H9 (cell line): ENCODE data around the gene RBM27. TPM values are rescaled to one million over a fixed set of nuclear protein-coding genes. Genes with fewer than 3 reads are reported as not detected.
A peak's percentile ranks its signal among the peaks of the same experiment; 100 is the strongest.

Experiments used
- DNase-seq: peaks from one replicate; pipeline ENCODE4 v3.0.0-alpha.2; 2017
- H2AFZ ChIP-seq: one replicate; pipeline ENCODE4 v1.6.1; 2013; ENCODE audit warnings: mild to moderate bottlenecking, low read length, control low read depth, moderate library complexity
- H2AK5ac ChIP-seq: 2 replicates; pipeline ENCODE4 v1.6.1; 2013; ENCODE audit warnings: low read length, control low read depth, mixed read lengths; ENCODE audit not compliant: insufficient read length
- H2BK120ac ChIP-seq: one replicate; pipeline ENCODE4 v1.6.1; 2013; ENCODE audit warnings: low read depth, mild to moderate bottlenecking, low read length, control low read depth, inconsistent platforms; ENCODE audit not compliant: poor library complexity, severe bottlenecking
- H2BK12ac ChIP-seq: 2 replicates; pipeline ENCODE4 v1.6.1; 2013; ENCODE audit warnings: low read length, control low read depth, mixed read lengths, low read depth; ENCODE audit not compliant: insufficient read length
- H2BK15ac ChIP-seq: 2 replicates; pipeline ENCODE4 v1.6.1; 2013; ENCODE audit warnings: low read depth, low read length, control low read depth
- H2BK20ac ChIP-seq: one replicate; pipeline ENCODE4 v1.6.1; 2013; ENCODE audit warnings: low read depth, mild to moderate bottlenecking, low read length, control low read depth, inconsistent platforms; ENCODE audit not compliant: poor library complexity, severe bottlenecking
- H2BK5ac ChIP-seq: 2 replicates; pipeline ENCODE4 v1.6.1; 2013; ENCODE audit warnings: low read length, control low read depth, mixed read lengths; ENCODE audit not compliant: insufficient read length
- H3K14ac ChIP-seq: 2 replicates; pipeline ENCODE4 v1.6.1; 2013; ENCODE audit warnings: low read length, control low read depth; ENCODE audit not compliant: insufficient read depth
- H3K18ac ChIP-seq: 2 replicates; pipeline ENCODE4 v1.6.1; 2013; ENCODE audit warnings: low read depth, mild to moderate bottlenecking, mixed read lengths, low read length, control low read depth; ENCODE audit not compliant: insufficient read length
- H3K23ac ChIP-seq: 2 replicates; pipeline ENCODE4 v1.6.1; 2013; ENCODE audit warnings: low read length, control low read depth, mixed read lengths, low read depth; ENCODE audit not compliant: insufficient read length
- H3K23me2 ChIP-seq: 2 replicates; pipeline ENCODE4 v1.6.1; 2013; ENCODE audit warnings: low read depth, mild to moderate bottlenecking, mixed read lengths, low read length, control low read depth; ENCODE audit not compliant: insufficient read length, poor library complexity, severe bottlenecking
- H3K27ac ChIP-seq: 2 replicates; pipeline ENCODE4 v1.5.1; 2013; ENCODE audit warnings: low read length, control low read depth, mixed read lengths, low read depth; ENCODE audit not compliant: insufficient read length
- H3K27me3 ChIP-seq: 2 replicates; pipeline ENCODE4 v1.6.1; 2013; ENCODE audit warnings: low read length, control low read depth, inconsistent platforms; ENCODE audit not compliant: insufficient read depth
- H3K4ac ChIP-seq: 2 replicates; pipeline ENCODE4 v1.6.1; 2013; ENCODE audit warnings: low read depth, mild to moderate bottlenecking, control low read depth, inconsistent platforms, low read length, moderate library complexity
- H3K4me1 ChIP-seq: 2 replicates; pipeline ENCODE4 v1.6.1; 2013; ENCODE audit warnings: low read length, control low read depth, inconsistent platforms; ENCODE audit not compliant: insufficient read depth
- H3K4me2 ChIP-seq: 2 replicates; pipeline ENCODE4 v1.6.1; 2013; ENCODE audit warnings: low read length, control low read depth, mixed read lengths; ENCODE audit not compliant: insufficient read length, insufficient read depth
- H3K56ac ChIP-seq: 2 replicates; pipeline ENCODE4 v1.6.1; 2013; ENCODE audit warnings: low read depth, mild to moderate bottlenecking, mixed read lengths, low read length, control low read depth; ENCODE audit not compliant: insufficient read length
- H3K79me1 ChIP-seq: 2 replicates; pipeline ENCODE4 v1.6.1; 2013; ENCODE audit warnings: low read depth, mild to moderate bottlenecking, moderate library complexity, low read length, control low read depth, inconsistent platforms; ENCODE audit not compliant: insufficient read depth, poor library complexity, severe bottlenecking
- H3K79me2 ChIP-seq: 2 replicates; pipeline ENCODE4 v1.6.1; 2013; ENCODE audit warnings: low read length, control low read depth, inconsistent platforms; ENCODE audit not compliant: insufficient read depth
- H3K9ac ChIP-seq: 2 replicates; pipeline ENCODE4 v1.6.1; 2013; ENCODE audit warnings: low read length, control low read depth, mixed read lengths; ENCODE audit not compliant: insufficient read length; ENCODE audit errors: extremely low read depth
- H3K9me3 ChIP-seq: one replicate; pipeline ENCODE4 v1.6.1; 2013; ENCODE audit warnings: low read depth, low read length, inconsistent platforms; ENCODE audit not compliant: control insufficient read depth
- H3T11ph ChIP-seq: one replicate; pipeline ENCODE4 v1.6.1; 2013; ENCODE audit warnings: mild to moderate bottlenecking, low read length, control low read depth, inconsistent platforms
- H4K20me1 ChIP-seq: one replicate; pipeline ENCODE4 v1.6.1; 2013; ENCODE audit not compliant: control insufficient read depth, insufficient read length, insufficient read depth
- H4K5ac ChIP-seq: 2 replicates; pipeline ENCODE4 v1.6.1; 2013; ENCODE audit warnings: low read depth, mild to moderate bottlenecking, mixed read lengths, low read length, control low read depth; ENCODE audit not compliant: insufficient read length
- H4K8ac ChIP-seq: replicated peaks from 2 replicates; pipeline ENCODE4 v1.6.1; 2013; ENCODE audit warnings: low read length, control low read depth, mixed read lengths, low read depth; ENCODE audit not compliant: insufficient read length
- H4K91ac ChIP-seq: 2 replicates; pipeline ENCODE4 v1.6.1; 2013; ENCODE audit warnings: low read depth, mild to moderate bottlenecking, moderate library complexity, mixed read lengths, low read length, control low read depth; ENCODE audit not compliant: insufficient read length
- H3K27ac Mint-ChIP-seq, 3 experiments: 2 replicates in 2 of 3; 3 replicates in 1 of 3; pipeline ENCODE4 v1.8.0; 2020 to 2021; ENCODE audit warnings: mixed read lengths in 3 of 3, mild to moderate bottlenecking in 1 of 3, moderate library complexity in 1 of 3
- H3K27me3 Mint-ChIP-seq: 2 replicates; pipeline ENCODE4 v1.8.0; 2021; ENCODE audit warnings: low read depth, mild to moderate bottlenecking, moderate library complexity, mixed read lengths
- H3K36me3 Mint-ChIP-seq, 3 experiments: 2 replicates in 2 of 3; 3 replicates in 1 of 3; pipeline ENCODE4 v1.8.0; 2020 to 2021; ENCODE audit warnings: low read depth in 3 of 3, mixed read lengths in 3 of 3; ENCODE audit not compliant: insufficient read depth in 1 of 3
- H3K4me1 Mint-ChIP-seq, 2 experiments: 2 replicates each; pipeline ENCODE4 v1.8.0; 2020; ENCODE audit warnings: mixed read lengths in 2 of 2
- H3K4me3 Mint-ChIP-seq, 2 experiments: 2 replicates in 1 of 2; 3 replicates in 1 of 2; pipeline ENCODE4 v1.8.0; 2020 to 2021; ENCODE audit warnings: mild to moderate bottlenecking in 2 of 2, mixed read lengths in 2 of 2, moderate library complexity in 1 of 2
- H3K9me3 Mint-ChIP-seq, 2 experiments: 2 replicates in 1 of 2; 3 replicates in 1 of 2; pipeline ENCODE4 v1.8.0; 2020; ENCODE audit warnings: mild to moderate bottlenecking in 2 of 2, mixed read lengths in 2 of 2, moderate library complexity in 1 of 2
- WGBS: extraction: QIAGEN DNeasy Blood & Tissue Kit; methylation state at CpG from one replicate; pipeline ENCODE4 v1.1.7; 2013; ENCODE audit warnings: missing lambda C conversion rate, low lambda C conversion rate, mixed read lengths; ENCODE audit not compliant: insufficient read length; ENCODE audit errors: extremely low coverage; 5-methylcytosine and 5-hydroxymethylcytosine counted together
- long read RNA-seq: library from polyadenylated mRNA; unstranded; transcript quantifications from one replicate; pipeline ENCODE4 v2.0.0, GENCODE V29; 2020
- total RNA-seq: library from RNA; stranded (reverse); gene quantifications from 2 replicates; pipeline ENCODE4 v1.2.1, GENCODE V29; 2021
- TF ChIP-seq, protein P1 (sequence below): fragments of 200-600 bp; sonication (generic); conservative IDR thresholded peaks from 3 replicates; pipeline ENCODE4 v1.8.0; 2021; ENCODE audit warnings: antibody characterized with exemption, mild to moderate bottlenecking

Gene RBM27
- 33.8 TPM in 2 replicates for total RNA-seq
- long read RNA-seq, full-length matches to known transcripts: 2 of 106 reads
- long read RNA-seq, partial matches to known transcripts: 70 of 106 reads
- long read RNA-seq, other reads (novel, unspliced or antisense): 34 of 106 reads

- Histone ChIP-seq H2BK20ac (no peak within 1 kb of the TSS), H3K27me3 (no peaks in the 10 kb centered on the region), H4K20me1 (no peaks in the 10 kb centered on the region), H2BK15ac (no peak within 1 kb of the TSS), H4K5ac (no peak within 1 kb of the TSS), H3K79me1 (peaks cover 6% of the 10 kb centered on the region), H3K9me3 (no peaks in the 10 kb centered on the region), H2BK120ac (no peak within 1 kb of the TSS), H3K9ac (peak within 1 kb of the TSS; percentile 91), H2BK12ac (no peak within 1 kb of the TSS), H3T11ph (no peak within 1 kb of the TSS), H3K18ac (peak within 1 kb of the TSS; percentile 82), H3K23ac (no peak within 1 kb of the TSS), H4K8ac (no peak within 1 kb of the TSS), H4K91ac (no peak within 1 kb of the TSS), H3K14ac (peak within 1 kb of the TSS; percentile 67), H2AFZ (peak within 1 kb of the TSS; percentile 93), H3K27ac (peak within 1 kb of the TSS; percentile 75), H3K4ac (no peak within 1 kb of the TSS), H3K4me1 (no peaks in the 10 kb centered on the region), H2AK5ac (no peak within 1 kb of the TSS), H2BK5ac (no peak within 1 kb of the TSS), H3K4me2 (peak within 1 kb of the TSS; percentile 78), H3K56ac (no peak within 1 kb of the TSS), H3K79me2 (peaks cover 26% of the 10 kb centered on the region; the same call in 1 of the 2 replicates), H3K23me2 (peaks cover 3% of the 10 kb centered on the region)
- H3K36me3 Mint-ChIP-seq: no peaks in the 10 kb centered on the region; a peak in 1 of 7 replicates
- no peaks in the 10 kb centered on the region; the same call in 1 of the 2 replicates for H3K27me3 Mint-ChIP-seq
- WGBS: no CpG with 5 or more reads among the region's 48 CpGs
- no peak within 1 kb of the TSS for H3K27ac Mint-ChIP-seq
- TF ChIP-seq, protein P1, sequence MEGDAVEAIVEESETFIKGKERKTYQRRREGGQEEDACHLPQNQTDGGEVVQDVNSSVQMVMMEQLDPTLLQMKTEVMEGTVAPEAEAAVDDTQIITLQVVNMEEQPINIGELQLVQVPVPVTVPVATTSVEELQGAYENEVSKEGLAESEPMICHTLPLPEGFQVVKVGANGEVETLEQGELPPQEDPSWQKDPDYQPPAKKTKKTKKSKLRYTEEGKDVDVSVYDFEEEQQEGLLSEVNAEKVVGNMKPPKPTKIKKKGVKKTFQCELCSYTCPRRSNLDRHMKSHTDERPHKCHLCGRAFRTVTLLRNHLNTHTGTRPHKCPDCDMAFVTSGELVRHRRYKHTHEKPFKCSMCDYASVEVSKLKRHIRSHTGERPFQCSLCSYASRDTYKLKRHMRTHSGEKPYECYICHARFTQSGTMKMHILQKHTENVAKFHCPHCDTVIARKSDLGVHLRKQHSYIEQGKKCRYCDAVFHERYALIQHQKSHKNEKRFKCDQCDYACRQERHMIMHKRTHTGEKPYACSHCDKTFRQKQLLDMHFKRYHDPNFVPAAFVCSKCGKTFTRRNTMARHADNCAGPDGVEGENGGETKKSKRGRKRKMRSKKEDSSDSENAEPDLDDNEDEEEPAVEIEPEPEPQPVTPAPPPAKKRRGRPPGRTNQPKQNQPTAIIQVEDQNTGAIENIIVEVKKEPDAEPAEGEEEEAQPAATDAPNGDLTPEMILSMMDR: no peak
- no peak within 1 kb of the TSS for H3K4me3 Mint-ChIP-seq
- no peaks in the 10 kb centered on the region for H3K9me3 Mint-ChIP-seq
- H3K4me1 Mint-ChIP-seq: peaks cover 6 to 11% of the 10 kb centered on the region in 2 experiments
- peak; percentile 99 for DNase-seq
Measured at GRCh38 chr5:146203011-146203871, at the start of gene RBM27. RBM27 (plus strand) TSS chr5:146203605; CDS start chr5:146203766, 161 bp downstream.
